GM21576 (cell line): ENCODE measurements around the gene HK3.

ENCODE experiments used
- ATAC-seq: cut with Tn5 transposase; IDR thresholded peaks from one replicate; pipeline ENCODE4 v1.9.1; 2021; ENCODE audit warnings: mild to moderate bottlenecking, moderate library complexity; ENCODE audit not compliant: unreplicated experiment

Gene HK3

GRCh38 chr5:176870110-176870591 is 29.0 kb downstream of the HK3 start:
- ATAC-seq, result no peak

DNA sequence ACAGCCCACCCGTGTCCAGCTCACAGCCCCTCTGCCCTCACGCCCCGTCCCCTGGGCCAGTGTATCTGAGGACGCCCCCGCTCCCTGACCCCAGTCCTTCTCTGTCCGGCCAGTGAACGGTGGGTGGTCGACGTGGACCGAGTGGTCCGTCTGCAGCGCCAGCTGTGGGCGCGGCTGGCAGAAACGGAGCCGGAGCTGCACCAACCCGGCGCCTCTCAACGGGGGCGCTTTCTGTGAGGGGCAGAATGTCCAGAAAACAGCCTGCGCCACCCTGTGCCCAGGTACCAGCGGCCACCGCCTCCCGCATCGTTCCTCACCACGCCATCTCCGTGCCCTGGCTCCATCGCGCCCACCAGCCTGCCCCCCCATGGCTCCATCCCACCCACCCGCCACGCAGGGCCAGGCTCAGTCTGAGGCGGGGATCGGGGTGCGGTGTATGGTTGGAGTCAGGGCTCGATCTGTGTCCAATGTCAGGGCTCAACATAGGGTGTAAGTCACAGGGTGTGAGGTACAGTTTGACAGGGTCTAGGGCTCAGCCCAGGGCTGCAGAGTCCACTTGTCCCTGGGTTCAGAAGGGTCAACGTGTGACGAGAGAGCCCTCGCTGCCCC is 29.5 kb downstream of the HK3 start:
- ATAC-seq, result no peak

GRCh38 chr5:176868731-176869130 is 30.4 kb downstream of the HK3 start:
- no peak for ATAC-seq

DNA sequence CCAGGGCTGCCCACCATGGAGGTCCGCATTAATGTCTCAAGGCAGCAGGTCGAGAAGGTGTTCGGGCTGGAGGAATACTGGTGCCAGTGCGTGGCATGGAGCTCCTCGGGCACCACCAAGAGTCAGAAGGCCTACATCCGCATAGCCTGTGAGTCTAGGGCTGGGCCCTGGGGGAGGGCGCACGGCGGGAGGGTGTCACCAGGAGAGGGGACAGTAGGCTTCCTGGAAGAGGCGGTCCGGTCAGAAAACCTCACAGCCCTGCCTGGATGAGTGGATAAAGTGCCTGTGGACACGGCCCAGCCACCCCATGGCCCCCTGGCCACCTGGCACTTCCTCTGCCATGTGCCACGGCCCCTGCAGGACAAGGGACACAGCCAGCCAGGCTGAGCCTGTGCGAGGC is 31.0 kb downstream of the HK3 start:
- ATAC-seq, result no peak

GRCh38 chr5:176866707-176867310 is 32.3 kb downstream of the HK3 start:
- ATAC-seq, result no peak

DNA sequence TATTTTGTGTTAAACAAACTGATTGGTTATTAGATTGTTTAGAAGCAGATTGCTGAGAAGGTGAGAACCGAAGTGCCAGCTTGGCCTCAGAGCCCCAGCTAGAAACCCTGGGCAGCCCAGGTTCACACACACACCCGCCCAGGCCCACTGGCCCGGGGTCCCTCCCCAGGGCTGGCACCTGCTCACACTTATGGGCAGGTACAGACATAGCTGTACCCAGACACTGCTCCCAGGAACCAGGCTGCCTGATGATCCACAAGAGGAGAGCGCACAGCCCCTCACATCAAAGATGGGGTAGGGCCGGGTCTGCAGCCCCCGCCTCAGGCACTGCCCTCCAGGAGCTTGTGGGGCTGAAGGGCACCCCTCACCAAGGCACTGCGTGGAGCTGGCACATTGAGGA is 33.2 kb downstream of the HK3 start:
- no peak for ATAC-seq

- no peak for ATAC-seq
Measured at GRCh38 chr5:176864755-176865154, 34.4 kb downstream of the HK3 start.

GRCh38 chr5:176863765-176864098 is 35.4 kb downstream of the HK3 start:
- ATAC-seq, result no peak

GRCh38 chr5:176863041-176863764 is 35.9 kb downstream of the HK3 start:
- no peak for ATAC-seq

GRCh38 chr5:176862330-176862995 is 36.7 kb downstream of the HK3 start:
- no peak for ATAC-seq

DNA sequence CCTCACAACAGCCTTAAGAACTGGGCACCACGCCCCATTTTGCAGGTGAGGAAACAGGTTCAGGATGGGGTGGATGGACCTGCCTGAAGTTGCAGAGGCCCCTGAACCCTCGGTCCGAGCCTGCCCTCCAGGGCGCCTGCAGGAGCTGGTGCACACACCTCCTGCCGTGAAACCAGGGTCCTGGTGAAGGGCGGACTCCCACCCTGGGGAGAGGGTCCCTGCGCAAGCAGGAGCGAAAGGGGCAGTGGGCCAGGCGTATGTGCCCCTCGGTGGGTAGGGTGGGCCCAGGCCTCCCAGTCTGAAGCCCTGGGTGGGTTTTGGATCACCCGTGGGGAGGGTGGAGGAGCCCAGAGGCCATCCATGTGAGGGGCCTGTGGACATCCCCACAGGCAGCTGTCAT is 37.9 kb downstream of the HK3 start:
- ATAC-seq, result no peak

DNA sequence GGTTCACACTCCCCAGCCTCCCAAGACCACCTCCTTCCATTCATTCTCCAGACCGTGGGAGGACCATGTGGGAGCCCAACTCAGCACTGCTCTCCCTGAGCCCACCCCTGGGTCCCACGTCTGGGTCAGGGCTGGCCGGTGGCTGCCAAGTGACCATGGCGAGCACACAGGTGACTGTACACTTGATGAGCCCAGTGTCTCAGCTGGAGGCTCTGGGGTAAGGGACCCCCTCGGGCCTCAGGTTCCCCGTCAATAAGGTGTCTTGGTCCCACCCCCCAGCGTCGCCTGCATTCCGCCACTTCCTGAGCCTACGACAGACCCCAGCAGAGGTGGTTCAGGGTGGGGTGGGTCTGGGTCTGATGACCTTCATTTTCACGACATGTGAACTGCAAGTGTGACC is 38.8 kb downstream of the HK3 start:
- ATAC-seq, result no peak

GRCh38 chr5:176859916-176860315 is 39.2 kb downstream of the HK3 start:
- no peak for ATAC-seq

- no peak for ATAC-seq
Measured at GRCh38 chr5:176857894-176858273, 41.3 kb downstream of the HK3 start.

DNA sequence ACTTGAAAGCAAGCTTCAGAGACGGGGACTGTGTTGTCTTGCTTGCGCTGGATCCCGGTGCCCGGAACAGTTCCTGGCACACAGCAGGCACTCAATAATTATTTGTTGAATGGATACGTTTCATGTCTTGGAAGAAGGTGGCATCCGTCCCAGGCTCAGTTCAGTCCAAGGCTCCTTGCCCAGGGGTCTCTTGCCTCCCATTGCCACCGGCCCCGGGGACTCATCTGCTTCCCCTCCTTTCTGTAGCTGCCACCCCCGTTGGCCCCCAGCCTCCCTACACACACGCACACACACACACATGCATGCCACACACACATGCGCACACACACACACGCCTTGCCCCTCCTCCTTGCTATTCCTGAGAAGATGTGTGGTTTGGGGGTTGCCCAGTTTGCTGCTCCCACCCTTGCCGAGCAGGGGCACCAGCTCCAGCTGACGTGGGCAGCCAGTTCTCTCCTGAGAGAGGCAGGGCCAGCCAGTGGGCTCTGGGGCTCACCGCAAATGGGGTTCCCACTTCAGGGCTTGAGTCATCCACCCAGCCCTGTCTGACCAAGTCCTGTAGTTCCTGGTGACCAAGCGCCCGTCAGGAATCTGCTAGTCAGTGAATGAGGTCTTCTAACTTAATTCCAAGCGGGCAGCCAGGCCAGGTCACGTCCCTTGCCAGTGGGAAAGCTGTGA is 41.8 kb downstream of the HK3 start:
- ATAC-seq, result no peak

DNA sequence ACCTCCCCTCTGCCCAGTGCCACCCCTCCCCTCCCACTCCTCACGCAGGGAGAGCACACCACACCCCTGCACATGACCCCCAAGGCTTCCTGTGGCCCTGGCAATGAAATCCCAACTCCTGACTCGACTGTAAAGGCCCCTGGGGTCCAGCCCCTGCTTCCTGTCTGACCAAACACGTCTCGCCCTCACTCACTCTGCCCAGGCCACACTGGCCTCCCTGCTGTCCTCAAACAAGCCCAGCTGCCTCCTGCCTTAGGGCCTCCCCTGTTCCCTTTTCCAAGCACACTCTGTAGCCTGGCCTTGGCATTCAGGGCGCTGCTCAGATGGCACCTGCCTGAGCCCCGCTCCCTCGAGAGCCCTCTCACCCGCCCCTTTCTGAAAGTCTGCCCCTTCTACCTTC is 42.4 kb downstream of the HK3 start:
- no peak for ATAC-seq

- no peak for ATAC-seq
Measured at GRCh38 chr5:176855598-176855997, 43.5 kb downstream of the HK3 start.

DNA sequence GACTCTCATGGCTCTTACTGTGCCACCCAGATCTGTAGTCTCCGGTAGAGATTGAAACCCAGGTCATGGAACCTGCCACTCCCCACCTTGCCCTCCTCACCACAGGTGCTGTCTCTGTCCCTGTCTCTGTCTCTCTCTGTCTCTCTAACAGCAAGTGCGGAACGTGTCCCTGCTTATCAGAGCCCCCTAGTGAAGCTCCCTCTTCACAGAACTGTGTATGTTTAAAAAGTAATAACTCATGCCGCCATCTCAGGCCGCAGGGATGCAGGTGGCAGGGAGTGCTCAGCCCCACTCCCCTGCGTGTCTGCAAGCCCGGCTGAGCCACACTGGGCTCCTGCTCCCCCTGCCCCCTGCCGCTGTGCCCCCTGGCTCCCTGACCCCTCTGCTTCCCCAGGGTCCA is 45.0 kb downstream of the HK3 start:
- no peak for ATAC-seq

- no peak for ATAC-seq
Measured at GRCh38 chr5:176853151-176853778, 45.9 kb downstream of the HK3 start.

DNA sequence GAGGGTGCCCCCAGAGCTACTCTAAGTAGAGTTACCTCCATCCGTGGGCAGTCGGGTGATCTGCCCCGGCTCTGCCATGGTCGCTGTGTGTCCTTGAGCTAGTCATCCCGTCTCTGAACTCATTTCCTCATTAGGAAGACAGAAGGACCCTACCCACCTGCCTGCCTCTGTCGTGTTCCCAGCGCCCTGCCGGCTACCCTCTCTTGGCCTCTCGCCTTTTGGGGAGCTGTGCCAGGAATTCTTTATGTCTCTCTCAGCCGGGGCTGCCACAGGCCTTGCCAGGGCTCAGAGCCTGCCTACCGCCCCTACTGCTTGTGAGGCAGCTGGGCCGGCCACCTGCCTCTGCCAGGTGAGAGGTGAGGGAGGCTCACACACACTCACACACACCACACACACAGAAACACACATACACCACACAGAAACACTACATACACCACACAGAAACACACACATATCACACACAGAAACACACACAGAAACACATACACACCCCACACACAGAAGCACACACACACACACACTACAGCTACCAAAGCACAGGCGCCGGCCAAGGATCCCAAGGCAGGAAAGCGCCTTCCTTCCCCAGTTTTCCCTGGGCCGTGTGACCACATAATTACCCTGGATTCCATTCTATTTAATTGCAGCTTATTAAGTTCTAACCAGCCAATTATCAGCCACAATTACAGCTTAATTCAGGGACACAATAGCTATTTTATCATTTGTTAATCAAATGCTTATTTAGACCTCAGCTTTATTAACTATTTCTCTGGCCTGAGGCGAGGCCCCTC is 47.1 kb downstream of the HK3 start:
- ATAC-seq, result no peak
